ENCODE measurements around the gene CACNA2D2. TPM values are rescaled to one million over a fixed set of nuclear protein-coding genes. Genes with fewer than 3 reads are reported as not detected.

Gene CACNA2D2
- total and polyA plus RNA-seq, 7 donors, result 0.14 to 1.6 (median 0.83) TPM

DNA sequence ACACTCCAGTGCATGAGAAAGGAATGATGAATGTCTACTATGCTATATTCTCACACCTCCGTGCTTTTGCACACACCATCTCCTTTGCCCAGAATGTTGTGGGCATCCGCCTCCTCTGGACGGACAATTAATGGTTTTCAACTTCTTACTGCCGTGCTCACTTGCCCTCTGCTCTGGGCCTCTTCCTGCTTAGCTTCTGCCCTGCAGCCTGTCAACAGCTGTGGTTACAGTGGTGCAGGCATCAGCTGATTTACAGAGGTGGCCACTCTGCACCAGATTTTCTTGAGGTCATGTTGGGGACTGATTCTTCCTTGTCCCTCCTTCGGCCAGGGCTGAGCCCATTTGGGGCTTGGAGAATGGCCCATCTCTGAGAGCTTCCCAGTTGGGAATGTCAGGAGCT is 87.6 kb downstream of the CACNA2D2 start:
- no peak for ATAC-seq
- no peak overlapping the region for H3K27ac ChIP-seq
- H3K9me3 ChIP-seq, result no peaks in the 10 kb centered on the region
- WGBS, 3 donors, result 78 to 79% (median 78%) methylated on average over 5 of the region's 5 CpGs
- no peak for DNase-seq
- no peaks in the 10 kb centered on the region for H3K27me3 ChIP-seq (ENCODE audit: insufficient read depth in 3 of 3, low read length in 2 of 3)
- H3K36me3 ChIP-seq (ENCODE audit: insufficient read depth in 1 of 2, low read depth in 1 of 2), result no peaks in the 10 kb centered on the region
- no peaks in the 10 kb centered on the region for H3K4me1 ChIP-seq
- TF ChIP-seq, protein P1, sequence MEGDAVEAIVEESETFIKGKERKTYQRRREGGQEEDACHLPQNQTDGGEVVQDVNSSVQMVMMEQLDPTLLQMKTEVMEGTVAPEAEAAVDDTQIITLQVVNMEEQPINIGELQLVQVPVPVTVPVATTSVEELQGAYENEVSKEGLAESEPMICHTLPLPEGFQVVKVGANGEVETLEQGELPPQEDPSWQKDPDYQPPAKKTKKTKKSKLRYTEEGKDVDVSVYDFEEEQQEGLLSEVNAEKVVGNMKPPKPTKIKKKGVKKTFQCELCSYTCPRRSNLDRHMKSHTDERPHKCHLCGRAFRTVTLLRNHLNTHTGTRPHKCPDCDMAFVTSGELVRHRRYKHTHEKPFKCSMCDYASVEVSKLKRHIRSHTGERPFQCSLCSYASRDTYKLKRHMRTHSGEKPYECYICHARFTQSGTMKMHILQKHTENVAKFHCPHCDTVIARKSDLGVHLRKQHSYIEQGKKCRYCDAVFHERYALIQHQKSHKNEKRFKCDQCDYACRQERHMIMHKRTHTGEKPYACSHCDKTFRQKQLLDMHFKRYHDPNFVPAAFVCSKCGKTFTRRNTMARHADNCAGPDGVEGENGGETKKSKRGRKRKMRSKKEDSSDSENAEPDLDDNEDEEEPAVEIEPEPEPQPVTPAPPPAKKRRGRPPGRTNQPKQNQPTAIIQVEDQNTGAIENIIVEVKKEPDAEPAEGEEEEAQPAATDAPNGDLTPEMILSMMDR (IDR thresholded peaks at IDR 0.05), result no peak
- no peak overlapping the region for H3K4me3 ChIP-seq
- intact Hi-C loops (cut with DNase I), result loop anchor here in 1 of 2 donors (2.0 kb wide), 1 partner anchor 27 kb away; no protein-coding TSS in a partner anchor

DNA sequence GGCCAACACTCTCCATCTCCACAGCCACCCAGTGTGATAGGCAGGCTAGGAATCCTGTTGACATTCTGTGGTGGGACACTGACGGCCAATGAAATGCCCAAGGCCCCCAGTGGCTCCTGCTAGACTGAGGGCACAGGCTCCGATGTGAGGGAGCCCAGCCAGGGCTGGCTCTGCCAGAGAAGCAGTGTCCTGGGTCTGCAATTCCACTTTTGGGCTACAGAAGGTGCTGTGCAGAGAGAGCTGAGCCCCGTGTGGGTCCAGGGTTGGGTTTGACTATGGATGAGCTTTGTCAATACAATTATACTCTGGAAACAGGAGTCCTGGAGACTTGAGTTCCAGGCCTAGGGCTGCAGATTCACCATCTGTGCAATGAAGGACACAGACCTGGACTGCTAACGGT is 88.4 kb downstream of the CACNA2D2 start:
- H3K9me3 ChIP-seq, result no peaks in the 10 kb centered on the region
- no peaks in the 10 kb centered on the region for H3K27me3 ChIP-seq (ENCODE audit: insufficient read depth in 3 of 3, low read length in 2 of 3)
- ATAC-seq (no peak), DNase-seq (no peak)
- intact Hi-C loops (cut with DNase I), result loop anchor here in 1 of 2 donors (2.0 kb wide), 1 partner anchor 28 kb away; no protein-coding TSS in a partner anchor
- 68 to 73% (median 71%) methylated on average over 4 of the region's 4 CpGs for WGBS, 3 donors
- no peak overlapping the region for H3K4me3 ChIP-seq
- TF ChIP-seq, protein P1 (IDR thresholded peaks at IDR 0.05), result no peak
- H3K27ac ChIP-seq, result no peak overlapping the region
- no peaks in the 10 kb centered on the region for H3K4me1 ChIP-seq
- H3K36me3 ChIP-seq (ENCODE audit: insufficient read depth in 1 of 2, low read depth in 1 of 2), result no peaks in the 10 kb centered on the region

DNA sequence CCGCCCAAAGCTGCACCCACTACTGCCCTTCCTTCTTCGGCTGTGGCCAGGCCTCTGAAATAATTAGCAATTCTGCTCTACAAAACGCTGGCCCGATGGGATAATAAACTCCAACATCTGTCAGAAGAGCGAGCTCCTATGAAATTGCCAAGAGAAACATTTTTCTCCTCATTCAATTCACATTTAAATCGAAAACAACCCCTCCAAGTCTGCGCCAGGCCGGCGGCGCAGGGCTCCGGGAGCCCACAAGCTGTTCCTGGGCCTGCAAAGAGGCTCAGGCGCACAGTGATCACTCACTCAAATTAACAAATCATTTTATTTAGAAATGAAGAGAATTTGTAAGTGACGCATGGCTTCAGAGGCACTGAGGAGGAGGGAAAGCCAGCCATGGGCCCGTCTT is 88.8 kb downstream of the CACNA2D2 start:
- H3K27me3 ChIP-seq (ENCODE audit: insufficient read depth in 3 of 3, low read length in 2 of 3), result no peaks in the 10 kb centered on the region
- intact Hi-C loops (cut with DNase I), result loop anchor here in 1 of 2 donors (2.0 kb wide), 1 partner anchor 28 kb away; no protein-coding TSS in a partner anchor
- no peak overlapping the region for H3K4me3 ChIP-seq
- DNase-seq (no peak), ATAC-seq (no peak)
- WGBS, 3 donors, result 87 to 91% (median 89%) methylated on average over 14 of the region's 14 CpGs
- no peaks in the 10 kb centered on the region for H3K4me1 ChIP-seq
- H3K9me3 ChIP-seq, result no peaks in the 10 kb centered on the region
- H3K27ac ChIP-seq, result no peak overlapping the region
- no peaks in the 10 kb centered on the region for H3K36me3 ChIP-seq (ENCODE audit: insufficient read depth in 1 of 2, low read depth in 1 of 2)
- TF ChIP-seq, protein P1 (IDR thresholded peaks at IDR 0.05), result no peak

DNA sequence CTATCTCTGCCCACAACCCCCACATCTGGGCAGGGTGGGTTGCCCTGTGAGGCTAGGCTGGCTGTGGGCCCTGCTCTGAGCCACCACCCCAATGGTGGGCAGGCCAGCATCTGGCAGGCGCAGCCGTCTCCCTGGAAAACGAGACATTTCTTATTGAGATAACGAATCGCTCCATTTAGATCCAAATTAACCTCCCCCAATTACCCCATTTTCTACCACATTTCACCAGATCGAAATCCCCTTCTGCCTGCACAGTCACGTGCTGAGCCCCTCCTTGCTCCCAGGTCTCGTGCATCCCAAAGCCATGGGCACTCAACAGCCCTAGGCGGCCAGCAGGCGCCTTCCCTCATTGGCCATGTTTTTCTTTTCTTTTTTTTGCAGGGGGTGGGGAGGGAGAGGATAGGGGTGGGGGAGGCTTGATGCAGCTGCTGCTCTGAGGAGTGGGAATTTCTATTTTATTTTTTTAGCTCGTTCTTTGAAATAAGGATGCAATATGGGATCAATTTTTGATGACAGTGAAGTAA is 91.1 kb downstream of the CACNA2D2 start:
- Histone ChIP-seq H3K27ac (no peak overlapping the region), H3K9me3 (no peaks in the 10 kb centered on the region), H3K4me1 (no peaks in the 10 kb centered on the region), H3K27me3 (ENCODE audit: insufficient read depth in 3 of 3, low read length in 2 of 3) (no peaks in the 10 kb centered on the region), H3K36me3 (ENCODE audit: insufficient read depth in 1 of 2, low read depth in 1 of 2) (no peaks in the 10 kb centered on the region), H3K4me3 (no peak overlapping the region)
- TF ChIP-seq, protein P1 (IDR thresholded peaks at IDR 0.05), result no peak
- ATAC-seq (no peak), DNase-seq (no peak)
- WGBS, 3 donors, result 84 to 89% (median 85%) methylated on average over 11 of the region's 11 CpGs
- intact Hi-C loops (cut with DNase I), result no loop called here

DNA sequence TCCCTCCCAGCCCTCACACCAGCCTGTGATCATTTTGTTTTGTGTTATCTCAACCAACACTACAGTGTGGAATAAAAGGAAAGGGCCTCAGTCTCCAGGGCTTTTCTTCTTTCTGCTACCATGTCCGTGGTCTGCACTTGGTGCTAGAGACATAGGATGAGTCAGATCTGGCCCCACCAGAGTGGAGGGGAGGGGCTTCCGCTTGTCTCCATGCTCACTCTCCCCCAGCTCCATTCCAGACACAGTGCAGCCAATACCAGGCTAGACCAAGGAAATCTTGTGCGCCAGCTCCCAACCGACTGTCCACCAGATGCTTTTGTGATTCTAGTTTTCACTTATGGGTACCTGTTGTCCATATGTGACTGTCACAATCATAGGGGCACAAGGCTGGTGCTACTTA is 92.2 kb downstream of the CACNA2D2 start:
- Histone ChIP-seq H3K27ac (no peak overlapping the region), H3K4me1 (no peaks in the 10 kb centered on the region), H3K4me3 (no peak overlapping the region), H3K36me3 (ENCODE audit: insufficient read depth in 1 of 2, low read depth in 1 of 2) (no peaks in the 10 kb centered on the region), H3K9me3 (no peaks in the 10 kb centered on the region), H3K27me3 (ENCODE audit: insufficient read depth in 3 of 3, low read length in 2 of 3) (no peaks in the 10 kb centered on the region)
- 76 to 87% (median 84%) methylated on average over 4 of the region's 4 CpGs for WGBS, 3 donors
- ATAC-seq (no peak), DNase-seq (no peak)
- TF ChIP-seq, protein P1 (IDR thresholded peaks at IDR 0.05), result no peak
- intact Hi-C loops (cut with DNase I), result no loop called here

All from psoas muscle (tissue), 8 donors.